Stimulated activated CD8-positive, alpha-beta memory T cell treated with anti-CD3 and anti-CD28 coated beads, Interleukin-2, amount 100 ng/mL, for 1 hour (primary cell): ENCODE data around the gene CASP9.
"Not testable (repeated sequence)": the region's sequence is repeated elsewhere in the genome, so short reads cannot be mapped to it uniquely, and the experiment has no call there.

Source experiments
- DNase-seq, 2 donors: peaks; one replicate each; pipeline ENCODE4 v3.0.0-alpha.2; 2020; ENCODE audit warnings: low read depth in 2 of 2

CASP9 gene

GRCh38 chr1:15500184-15501178 is 23.5 kb downstream of the CASP9 start:
- no peak for DNase-seq

- no peak for DNase-seq
Observed at GRCh38 chr1:15493869-15494390, 30.1 kb downstream of the CASP9 start.

- DNase-seq = no peak
Observed at GRCh38 chr1:15492596-15492995, 31.4 kb downstream of the CASP9 start.

- not testable (repeated sequence) for DNase-seq
Observed at GRCh38 chr1:15491010-15491409, 33.0 kb downstream of the CASP9 start.

GRCh38 chr1:15489052-15489736 is 34.8 kb downstream of the CASP9 start:
- DNase-seq = no peak

GRCh38 chr1:15488371-15488770 is 35.6 kb downstream of the CASP9 start:
- no peak for DNase-seq

GRCh38 chr1:15486844-15487610 is 37.0 kb downstream of the CASP9 start:
- DNase-seq = not testable (repeated sequence)

- DNase-seq = no peak
Observed at GRCh38 chr1:15485636-15486035, 38.4 kb downstream of the CASP9 start.

- DNase-seq = not testable (repeated sequence)
Observed at GRCh38 chr1:15484443-15484842, 39.6 kb downstream of the CASP9 start.

GRCh38 chr1:15483971-15484370 is 40.0 kb downstream of the CASP9 start:
- DNase-seq = no peak

GRCh38 chr1:15482983-15483543 is 41.0 kb downstream of the CASP9 start:
- DNase-seq = not testable (repeated sequence)

GRCh38 chr1:15482455-15482854 is 41.6 kb downstream of the CASP9 start:
- not testable (repeated sequence) for DNase-seq

GRCh38 chr1:15479654-15480347 is 44.2 kb downstream of the CASP9 start:
- DNase-seq = no peak

- no peak for DNase-seq
Observed at GRCh38 chr1:15477646-15478212, 46.3 kb downstream of the CASP9 start.

GRCh38 chr1:15476927-15477326 is 47.1 kb downstream of the CASP9 start:
- DNase-seq = no peak

GRCh38 chr1:15475752-15476314 is 48.2 kb downstream of the CASP9 start, which contains the start of gene CELA2B:
TSS of gene CELA2B (plus strand) at chr1:15476104. CDS start at chr1:15476126, 22 bp downstream.
- no peak for DNase-seq

- DNase-seq = no peak
Observed at GRCh38 chr1:15472587-15472986, 51.4 kb downstream of the CASP9 start.

GRCh38 chr1:15471723-15472122 is 52.3 kb downstream of the CASP9 start:
- not testable (repeated sequence) for DNase-seq

GRCh38 chr1:15471067-15471466 is 52.9 kb downstream of the CASP9 start:
- DNase-seq = not testable (repeated sequence)
